HepG2 (cell line): ENCODE measurements around the gene PRPF38B. TPM values are rescaled to one million over a fixed set of nuclear protein-coding genes. Genes with fewer than 3 reads are reported as not detected.
A peak's percentile ranks its signal among the peaks of the same experiment; 100 is the strongest.

Experiments used
- CENPX ChIP-seq: sonication (generic); formaldehyde crosslinking; IDR thresholded peaks from 2 replicates; pipeline ENCODE4 v1.9.0; 2021; ENCODE audit warnings: mild to moderate bottlenecking, missing genetic modification reagents, moderate library complexity
- FIP1L1 ChIP-seq: fragments of 200-400 bp; formaldehyde crosslinking; IDR thresholded peaks from 2 replicates; pipeline ENCODE4 v1.6.1; 2018; ENCODE audit warnings: low read depth, mild to moderate bottlenecking, low read length, moderate library complexity, borderline replicate concordance; ENCODE audit not compliant: insufficient read depth
- FOXK1 ChIP-seq: sonication (generic); formaldehyde crosslinking; IDR thresholded peaks from 2 replicates; pipeline ENCODE4 v1.4.0; 2020; ENCODE audit warnings: low read depth, missing genetic modification reagents, borderline replicate concordance
- FOXO1 ChIP-seq: sonication (generic); formaldehyde crosslinking; IDR thresholded peaks from 2 replicates; pipeline ENCODE4 v1.4.0; 2020; ENCODE audit warnings: missing genetic modification reagents
- HDAC2 ChIP-seq: sonication (generic); formaldehyde crosslinking; IDR thresholded peaks from 2 replicates; pipeline ENCODE4 v1.4.0; 2020; ENCODE audit warnings: missing genetic modification reagents
- KAT2B ChIP-seq: fragments of 150-350 bp; IDR thresholded peaks from 2 replicates; pipeline ENCODE4 v1.6.1; 2014; ENCODE audit warnings: low read depth, low read length, borderline replicate concordance
- KLF9 ChIP-seq: IDR thresholded peaks from 2 replicates; pipeline ENCODE4 v1.6.1; 2016; ENCODE audit warnings: low read depth
- NFE2L1 ChIP-seq: sonication (generic); formaldehyde crosslinking; IDR thresholded peaks from 2 replicates; pipeline ENCODE4 v1.4.0; 2020; ENCODE audit warnings: missing genetic modification reagents, mild to moderate bottlenecking, borderline replicate concordance
- NR2F2 ChIP-seq: IDR thresholded peaks from 2 replicates; pipeline ENCODE4 v1.6.1; 2012; ENCODE audit warnings: low read depth, inconsistent platforms, borderline replicate concordance
- TP53 ChIP-seq: sonication (generic); formaldehyde crosslinking; conservative IDR thresholded peaks from 2 replicates; pipeline ENCODE4 v1.4.0; 2020; ENCODE audit warnings: missing genetic modification reagents
- U2AF2 ChIP-seq: fragments of 200-400 bp; formaldehyde crosslinking; IDR thresholded peaks from 2 replicates; pipeline ENCODE4 v1.6.1; 2017; ENCODE audit warnings: low read depth, mild to moderate bottlenecking, low read length
- WIZ ChIP-seq: sonication (generic); formaldehyde crosslinking; IDR thresholded peaks from 2 replicates; pipeline ENCODE4 v1.5.1; 2020; ENCODE audit warnings: mild to moderate bottlenecking, missing genetic modification reagents
- ZBTB1 ChIP-seq: sonication (generic); formaldehyde crosslinking; IDR thresholded peaks from 2 replicates; pipeline ENCODE4 v1.4.0; 2020; ENCODE audit warnings: missing genetic modification reagents, borderline replicate concordance
- ZBTB8A ChIP-seq: sonication (generic); formaldehyde crosslinking; IDR thresholded peaks from 2 replicates; pipeline ENCODE4 v1.4.0; 2020; ENCODE audit warnings: mild to moderate bottlenecking, low read depth, missing genetic modification reagents, borderline replicate concordance
- ZFP37 ChIP-seq: sonication (generic); formaldehyde crosslinking; IDR thresholded peaks from 2 replicates; pipeline ENCODE4 v1.4.0; 2020; ENCODE audit warnings: missing genetic modification reagents, borderline replicate concordance
- ZNF337 ChIP-seq: sonication (generic); formaldehyde crosslinking; IDR thresholded peaks from 2 replicates; pipeline ENCODE4 v1.5.1; 2020; ENCODE audit warnings: missing genetic modification reagents, low read depth, mild to moderate bottlenecking, borderline replicate concordance
- ZNF557 ChIP-seq: sonication (generic); formaldehyde crosslinking; IDR thresholded peaks from 2 replicates; pipeline ENCODE4 v1.4.0; 2020; ENCODE audit warnings: missing genetic modification reagents
- ZNF704 ChIP-seq: sonication (generic); formaldehyde crosslinking; IDR thresholded peaks from 2 replicates; pipeline ENCODE4 v1.8.1; 2023; ENCODE audit warnings: mild to moderate bottlenecking, inconsistent platforms, moderate library complexity, missing genetic modification reagents, borderline replicate concordance
- ZNF850 ChIP-seq: sonication (generic); formaldehyde crosslinking; conservative IDR thresholded peaks from 2 replicates; pipeline ENCODE4 v1.9.0; 2021; ENCODE audit warnings: mild to moderate bottlenecking, missing genetic modification reagents
- ZNF879 ChIP-seq: sonication (generic); formaldehyde crosslinking; IDR thresholded peaks from 2 replicates; pipeline ENCODE4 v1.8.1; 2023; ENCODE audit warnings: missing genetic modification reagents
- polyA plus RNA-seq, 8 experiments: library from polyadenylated mRNA; depleted of rRNA in 3 of 8; stranded (reverse) in 7 of 8; unstranded in 1 of 8; fragments of >200 nt; fragmentation: Illumina TruSeq in 4 of 8; extraction: Trizol in 4 of 8; gene quantifications; 2 replicates each; pipeline versions ENCODE4 v1.2.1 to v1.2.3, GENCODE V29; 2011 to 2016; ENCODE audit warnings: low read depth in 4 of 8, missing spikeins in 1 of 8, mixed read lengths in 1 of 8; ENCODE audit not compliant: insufficient read depth in 1 of 8
- total RNA-seq, 5 experiments: library from RNA; depleted of rRNA; stranded (reverse); fragments of >200 nt; fragmentation: Illumina TruSeq; extraction: Trizol; gene quantifications; 2 replicates each; pipeline ENCODE4 v1.2.3, GENCODE V29; 2016; ENCODE audit warnings: low read depth in 1 of 5
- TF ChIP-seq, protein P1 (sequence below): sonication (generic); formaldehyde crosslinking; IDR thresholded peaks from 2 replicates; pipeline ENCODE4 v1.5.1; 2020; ENCODE audit warnings: mild to moderate bottlenecking, missing genetic modification reagents, borderline replicate concordance
- TF ChIP-seq, protein P2 (sequence below): IDR thresholded peaks from 2 replicates; pipeline ENCODE4 v1.6.1; 2016; ENCODE audit warnings: low read depth, missing genetic modification reagents, missing compliant biosample characterization

PRPF38B gene
- total and polyA plus RNA-seq, 2 of the 13 experiments (the other 11 are each of a cell fraction or from before 2014, with no cell fraction given): 25.7 to 29.7 TPM

- TF ChIP-seq, protein P1, sequence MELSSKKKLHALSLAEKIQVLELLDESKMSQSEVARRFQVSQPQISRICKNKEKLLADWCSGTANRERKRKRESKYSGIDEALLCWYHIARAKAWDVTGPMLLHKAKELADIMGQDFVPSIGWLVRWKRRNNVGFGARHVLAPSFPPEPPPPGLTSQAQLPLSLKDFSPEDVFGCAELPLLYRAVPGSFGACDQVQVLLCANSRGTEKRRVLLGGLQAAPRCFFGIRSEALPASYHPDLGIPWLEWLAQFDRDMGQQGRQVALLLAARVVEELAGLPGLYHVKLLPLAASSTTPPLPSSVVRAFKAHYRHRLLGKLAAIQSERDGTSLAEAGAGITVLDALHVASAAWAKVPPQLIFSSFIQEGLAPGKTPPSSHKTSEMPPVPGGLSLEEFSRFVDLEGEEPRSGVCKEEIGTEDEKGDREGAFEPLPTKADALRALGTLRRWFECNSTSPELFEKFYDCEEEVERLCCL (CRISPR knock-in tag): no peak
- TF ChIP-seq U2AF2 (no peak), ZBTB8A (CRISPR knock-in tag) (no peak), FIP1L1 (no peak), ZBTB1 (CRISPR knock-in tag) (no peak), KAT2B (no peak), ZNF850 (CRISPR knock-in tag) (no peak), HDAC2 (CRISPR knock-in tag) (no peak; the same call in none of the 2 replicates), NR2F2 (no peak), NFE2L1 (CRISPR knock-in tag) (no peak), ZNF557 (CRISPR knock-in tag) (peak; percentile 77; the same call in 1 of the 2 replicates), FOXK1 (CRISPR knock-in tag) (peak; percentile 59; the same call in 1 of the 2 replicates), WIZ (no peak), ZFP37 (CRISPR knock-in tag) (0 out of 2 replicates have a peak, but pooled peaks have one; percentile 45), ZNF337 (CRISPR knock-in tag) (0 out of 2 replicates have a peak, but pooled peaks have one; percentile 76), CENPX (CRISPR knock-in tag) (no peak), ZNF879 (no peak), ZNF704 (CRISPR knock-in tag) (peak; percentile 94), FOXO1 (CRISPR knock-in tag) (0 out of 2 replicates have a peak, but pooled peaks have one; percentile 40), KLF9 (CRISPR knock-in tag) (0 out of 2 replicates have a peak, but pooled peaks have one; percentile 39), TP53 (CRISPR knock-in tag) (no peak; the same call in 1 of the 2 replicates)
- TF ChIP-seq, protein P2, sequence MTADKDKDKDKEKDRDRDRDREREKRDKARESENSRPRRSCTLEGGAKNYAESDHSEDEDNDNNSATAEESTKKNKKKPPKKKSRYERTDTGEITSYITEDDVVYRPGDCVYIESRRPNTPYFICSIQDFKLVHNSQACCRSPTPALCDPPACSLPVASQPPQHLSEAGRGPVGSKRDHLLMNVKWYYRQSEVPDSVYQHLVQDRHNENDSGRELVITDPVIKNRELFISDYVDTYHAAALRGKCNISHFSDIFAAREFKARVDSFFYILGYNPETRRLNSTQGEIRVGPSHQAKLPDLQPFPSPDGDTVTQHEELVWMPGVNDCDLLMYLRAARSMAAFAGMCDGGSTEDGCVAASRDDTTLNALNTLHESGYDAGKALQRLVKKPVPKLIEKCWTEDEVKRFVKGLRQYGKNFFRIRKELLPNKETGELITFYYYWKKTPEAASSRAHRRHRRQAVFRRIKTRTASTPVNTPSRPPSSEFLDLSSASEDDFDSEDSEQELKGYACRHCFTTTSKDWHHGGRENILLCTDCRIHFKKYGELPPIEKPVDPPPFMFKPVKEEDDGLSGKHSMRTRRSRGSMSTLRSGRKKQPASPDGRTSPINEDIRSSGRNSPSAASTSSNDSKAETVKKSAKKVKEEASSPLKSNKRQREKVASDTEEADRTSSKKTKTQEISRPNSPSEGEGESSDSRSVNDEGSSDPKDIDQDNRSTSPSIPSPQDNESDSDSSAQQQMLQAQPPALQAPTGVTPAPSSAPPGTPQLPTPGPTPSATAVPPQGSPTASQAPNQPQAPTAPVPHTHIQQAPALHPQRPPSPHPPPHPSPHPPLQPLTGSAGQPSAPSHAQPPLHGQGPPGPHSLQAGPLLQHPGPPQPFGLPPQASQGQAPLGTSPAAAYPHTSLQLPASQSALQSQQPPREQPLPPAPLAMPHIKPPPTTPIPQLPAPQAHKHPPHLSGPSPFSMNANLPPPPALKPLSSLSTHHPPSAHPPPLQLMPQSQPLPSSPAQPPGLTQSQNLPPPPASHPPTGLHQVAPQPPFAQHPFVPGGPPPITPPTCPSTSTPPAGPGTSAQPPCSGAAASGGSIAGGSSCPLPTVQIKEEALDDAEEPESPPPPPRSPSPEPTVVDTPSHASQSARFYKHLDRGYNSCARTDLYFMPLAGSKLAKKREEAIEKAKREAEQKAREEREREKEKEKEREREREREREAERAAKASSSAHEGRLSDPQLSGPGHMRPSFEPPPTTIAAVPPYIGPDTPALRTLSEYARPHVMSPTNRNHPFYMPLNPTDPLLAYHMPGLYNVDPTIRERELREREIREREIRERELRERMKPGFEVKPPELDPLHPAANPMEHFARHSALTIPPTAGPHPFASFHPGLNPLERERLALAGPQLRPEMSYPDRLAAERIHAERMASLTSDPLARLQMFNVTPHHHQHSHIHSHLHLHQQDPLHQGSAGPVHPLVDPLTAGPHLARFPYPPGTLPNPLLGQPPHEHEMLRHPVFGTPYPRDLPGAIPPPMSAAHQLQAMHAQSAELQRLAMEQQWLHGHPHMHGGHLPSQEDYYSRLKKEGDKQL (CRISPR knock-in tag): no peak
Measured at GRCh38 chr1:108746382-108747170, 54.5 kb downstream of the PRPF38B start, which contains the start of gene STXBP3 (continued).
